Osteoblast (primary cell): Measurements from ENCODE around the gene ANTKMT. TPM values are rescaled to one million over a fixed set of nuclear protein-coding genes. Genes with fewer than 3 reads are reported as not detected.

Experiments used
- DNase-seq: peaks from one replicate; pipeline ENCODE4 v3.0.0; 2011; ENCODE audit warnings: low spot score, mixed read lengths; ENCODE audit not compliant: insufficient read length; ENCODE audit errors: missing footprints
- H2AFZ ChIP-seq: 2 replicates; pipeline ENCODE4 v1.6.0; 2011; ENCODE audit warnings: mild to moderate bottlenecking, low read length
- H3K27ac ChIP-seq: 2 replicates; pipeline ENCODE4 v1.5.1; 2011; ENCODE audit warnings: mild to moderate bottlenecking, low read depth, low read length, moderate library complexity
- H3K27me3 ChIP-seq: 2 replicates; pipeline ENCODE4 v1.6.0; 2012; ENCODE audit warnings: mild to moderate bottlenecking, control low read depth, inconsistent platforms, low read length, moderate library complexity; ENCODE audit not compliant: insufficient read depth
- H3K36me3 ChIP-seq: 2 replicates; pipeline ENCODE4 v1.5.1; 2011; ENCODE audit warnings: mild to moderate bottlenecking, low read length, control low read depth, moderate library complexity; ENCODE audit not compliant: insufficient read depth
- H3K4me1 ChIP-seq: 2 replicates; pipeline ENCODE4 v1.5.1; 2011; ENCODE audit warnings: mild to moderate bottlenecking, low read length, control low read depth, moderate library complexity; ENCODE audit not compliant: insufficient read depth
- H3K4me2 ChIP-seq: 2 replicates; pipeline ENCODE4 v1.6.0; 2011; ENCODE audit warnings: mild to moderate bottlenecking, low read length; ENCODE audit not compliant: insufficient read depth
- H3K4me3 ChIP-seq: fragments of 200-600 bp; sonication (generic); 3 replicates; pipeline ENCODE4 v1.5.1; 2012; ENCODE audit warnings: mild to moderate bottlenecking, low read length, inconsistent platforms; ENCODE audit not compliant: insufficient read depth
- H3K79me2 ChIP-seq: 2 replicates; pipeline ENCODE4 v1.6.0; 2012; ENCODE audit warnings: mild to moderate bottlenecking, low read length, control low read depth, inconsistent platforms; ENCODE audit not compliant: insufficient read depth
- H3K9me3 ChIP-seq: 2 replicates; pipeline ENCODE4 v1.5.1; 2011; ENCODE audit warnings: low read depth, low read length, control low read depth
- H4K20me1 ChIP-seq: 2 replicates; pipeline ENCODE4 v1.6.0; 2012; ENCODE audit warnings: mild to moderate bottlenecking, low read length, control low read depth; ENCODE audit not compliant: insufficient read depth
- CTCF ChIP-seq: IDR thresholded peaks from 2 replicates; pipeline ENCODE4 v1.5.1; 2011; ENCODE audit warnings: mild to moderate bottlenecking, low read depth, low read length, moderate library complexity; ENCODE audit errors: extremely low read depth
- total RNA-seq: library from RNA; depleted of rRNA; stranded (reverse); fragments of >200 nt; gene quantifications from 2 replicates; pipeline ENCODE4 v1.2.3, GENCODE V29; 2012

Gene ANTKMT
- total RNA-seq, 1 donor, result 21.7 TPM

GRCh38 chr16:714558-715476 is 6.1 kb upstream of the ANTKMT start, which contains the start of gene METRN:
METRN (plus strand) TSS chr16:715118; CDS start chr16:715290, 172 bp downstream.
- peak; percentile 100 for DNase-seq
- peak within 1 kb of the TSS; percentile 73 for H3K4me3 ChIP-seq
- peaks cover 6% of the 10 kb centered on the region for H3K79me2 ChIP-seq
- no peaks in the 10 kb centered on the region for H3K9me3 ChIP-seq
- peak within 1 kb of the TSS; percentile 72 for H2AFZ ChIP-seq
- peak within 1 kb of the TSS; percentile 80 for H3K4me2 ChIP-seq
- peaks cover 7% of the 10 kb centered on the region for H3K27me3 ChIP-seq
- peaks cover 16% of the 10 kb centered on the region for H3K4me1 ChIP-seq
- no peak for TF ChIP-seq CTCF
- H3K36me3 ChIP-seq, result no peaks in the 10 kb centered on the region
- H4K20me1 ChIP-seq, result peaks cover 7% of the 10 kb centered on the region
- H3K27ac ChIP-seq, result no peak within 1 kb of the TSS

GRCh38 chr16:715477-716199 is 5.3 kb upstream of the ANTKMT start:
- Histone ChIP-seq H3K27ac (no peak overlapping the region), H3K4me1 (peaks cover 20% of the 10 kb centered on the region), H3K79me2 (peaks cover 6% of the 10 kb centered on the region), H3K27me3 (peaks cover 3% of the 10 kb centered on the region), H3K36me3 (no peaks in the 10 kb centered on the region), H3K9me3 (no peaks in the 10 kb centered on the region), H4K20me1 (peaks cover 5% of the 10 kb centered on the region), H3K4me2 (peak overlapping the region; percentile 80), H2AFZ (peak overlapping the region; percentile 72), H3K4me3 (peak overlapping the region; percentile 73)
- no peak for TF ChIP-seq CTCF
- DNase-seq, result peak; percentile 94

- no peaks in the 10 kb centered on the region for H3K27me3 ChIP-seq
- no peak overlapping the region for H3K27ac ChIP-seq
- H2AFZ ChIP-seq, result peak overlapping the region; percentile 72
- DNase-seq, result peak; percentile 98
- H3K9me3 ChIP-seq, result no peaks in the 10 kb centered on the region
- peaks cover 6% of the 10 kb centered on the region for H3K79me2 ChIP-seq
- H4K20me1 ChIP-seq, result peaks cover 5% of the 10 kb centered on the region
- H3K4me1 ChIP-seq, result peaks cover 20% of the 10 kb centered on the region
- H3K4me2 ChIP-seq, result peak overlapping the region; percentile 80
- no peaks in the 10 kb centered on the region for H3K36me3 ChIP-seq
- TF ChIP-seq CTCF, result no peak
- H3K4me3 ChIP-seq, result peak overlapping the region; percentile 73
Observed at GRCh38 chr16:716200-716568, 4.8 kb upstream of the ANTKMT start.

- H3K4me2 ChIP-seq, result peak overlapping the region; percentile 80
- H3K27me3 ChIP-seq, result no peaks in the 10 kb centered on the region
- H3K79me2 ChIP-seq, result peaks cover 6% of the 10 kb centered on the region
- H2AFZ ChIP-seq, result no peak overlapping the region
- no peaks in the 10 kb centered on the region for H3K36me3 ChIP-seq
- no peak for TF ChIP-seq CTCF
- DNase-seq, result no peak
- H3K4me3 ChIP-seq, result no peak overlapping the region
- no peak overlapping the region for H3K27ac ChIP-seq
- peaks cover 7% of the 10 kb centered on the region for H4K20me1 ChIP-seq
- H3K9me3 ChIP-seq, result no peaks in the 10 kb centered on the region
- H3K4me1 ChIP-seq, result peaks cover 23% of the 10 kb centered on the region
Observed at GRCh38 chr16:716768-717325, 4.1 kb upstream of the ANTKMT start.
